Type B pancreatic cell (in vitro differentiated cells): ENCODE measurements around the gene AKAP11. TPM values are rescaled to one million over a fixed set of nuclear protein-coding genes. Genes with fewer than 3 reads are reported as not detected.

Source experiments
- DNase-seq: peaks from one replicate; pipeline ENCODE4 v3.0.0; 2021; ENCODE audit warnings: mixed read lengths; ENCODE audit not compliant: unreplicated experiment; ENCODE audit errors: extremely low spot score
- H3K27ac Mint-ChIP-seq: 2 replicates; pipeline ENCODE4 v1.8.0; 2021; ENCODE audit warnings: mild to moderate bottlenecking, mixed read lengths
- H3K27me3 Mint-ChIP-seq: 2 replicates; pipeline ENCODE4 v1.8.0; 2021; ENCODE audit warnings: mixed read lengths
- H3K36me3 Mint-ChIP-seq: 2 replicates; pipeline ENCODE4 v1.8.0; 2021; ENCODE audit warnings: mixed read lengths
- H3K4me1 Mint-ChIP-seq: one replicate; pipeline ENCODE4 v1.8.0; 2021; ENCODE audit warnings: mixed read lengths; ENCODE audit not compliant: unreplicated experiment
- H3K4me3 Mint-ChIP-seq: 2 replicates; pipeline ENCODE4 v1.8.0; 2021; ENCODE audit warnings: mild to moderate bottlenecking, mixed read lengths
- H3K9me3 Mint-ChIP-seq: 2 replicates; pipeline ENCODE4 v1.8.0; 2021; ENCODE audit warnings: mixed read lengths
- CTCF ChIP-seq: fragments of 200-600 bp; sonication (generic); conservative IDR thresholded peaks from 2 replicates; pipeline ENCODE4 v1.5.0; 2021; ENCODE audit warnings: antibody characterized with exemption, mild to moderate bottlenecking
- total RNA-seq: library from RNA; stranded (reverse); gene quantifications from 2 replicates; pipeline ENCODE4 v1.2.1, GENCODE V29; 2021; ENCODE audit warnings: low replicate concordance

Gene AKAP11
- total RNA-seq, 1 donor from 2014 or later = 30.3 TPM

- no peak overlapping the region for H3K27ac Mint-ChIP-seq
- H3K4me1 Mint-ChIP-seq = no peaks in the 10 kb centered on the region
- peaks cover 15% of the 10 kb centered on the region for H3K36me3 Mint-ChIP-seq
- H3K27me3 Mint-ChIP-seq = no peaks in the 10 kb centered on the region
- TF ChIP-seq CTCF = no peak
- H3K4me3 Mint-ChIP-seq = no peak overlapping the region
- no peaks in the 10 kb centered on the region for H3K9me3 Mint-ChIP-seq
- no peak for DNase-seq
Observed at GRCh38 chr13:42229287-42229686, 42.7 kb upstream of the AKAP11 start.

GRCh38 chr13:42232671-42233070 lies 39.3 kb upstream of the AKAP11 start:
- Mint-ChIP-seq H3K9me3 (no peaks in the 10 kb centered on the region), H3K4me1 (no peaks in the 10 kb centered on the region), H3K27ac (no peak overlapping the region), H3K36me3 (no peaks in the 10 kb centered on the region), H3K27me3 (no peaks in the 10 kb centered on the region), H3K4me3 (no peak overlapping the region)
- no peak for TF ChIP-seq CTCF
- no peak for DNase-seq

GRCh38 chr13:42233726-42234125 lies 38.2 kb upstream of the AKAP11 start:
- no peak for DNase-seq
- no peaks in the 10 kb centered on the region for H3K9me3 Mint-ChIP-seq
- no peaks in the 10 kb centered on the region for H3K36me3 Mint-ChIP-seq
- no peaks in the 10 kb centered on the region for H3K4me1 Mint-ChIP-seq
- no peaks in the 10 kb centered on the region for H3K27me3 Mint-ChIP-seq
- no peak overlapping the region for H3K4me3 Mint-ChIP-seq
- TF ChIP-seq CTCF = no peak
- no peak overlapping the region for H3K27ac Mint-ChIP-seq

- no peak for DNase-seq
- TF ChIP-seq CTCF = no peak
- H3K9me3 Mint-ChIP-seq = peaks cover 6% of the 10 kb centered on the region
Observed at GRCh38 chr13:42239161-42239560, 32.8 kb upstream of the AKAP11 start.

GRCh38 chr13:42239644-42240043 lies 32.3 kb upstream of the AKAP11 start:
- no peak overlapping the region for H3K4me3 Mint-ChIP-seq
- H3K27me3 Mint-ChIP-seq = no peaks in the 10 kb centered on the region
- TF ChIP-seq CTCF = no peak
- H3K27ac Mint-ChIP-seq = no peak overlapping the region
- H3K9me3 Mint-ChIP-seq = peaks cover 6% of the 10 kb centered on the region
- no peak for DNase-seq
- no peaks in the 10 kb centered on the region for H3K4me1 Mint-ChIP-seq
- peaks cover 12% of the 10 kb centered on the region for H3K36me3 Mint-ChIP-seq

More at GRCh38 chr13:42239161-42239560, 32.8 kb upstream of the AKAP11 start:
- no peak overlapping the region for H3K27ac Mint-ChIP-seq
- H3K27me3 Mint-ChIP-seq = no peaks in the 10 kb centered on the region
- H3K36me3 Mint-ChIP-seq = peaks cover 12% of the 10 kb centered on the region
- no peaks in the 10 kb centered on the region for H3K4me1 Mint-ChIP-seq
- H3K4me3 Mint-ChIP-seq = no peak overlapping the region

GRCh38 chr13:42246541-42246940 lies 25.4 kb upstream of the AKAP11 start:
- H3K36me3 Mint-ChIP-seq = peaks cover 7% of the 10 kb centered on the region
- TF ChIP-seq CTCF = no peak
- H3K27me3 Mint-ChIP-seq = peaks cover 2% of the 10 kb centered on the region
- H3K27ac Mint-ChIP-seq = no peak overlapping the region
- no peak for DNase-seq
- H3K4me3 Mint-ChIP-seq = no peak overlapping the region
- H3K4me1 Mint-ChIP-seq = no peaks in the 10 kb centered on the region
- peaks cover 6% of the 10 kb centered on the region for H3K9me3 Mint-ChIP-seq
